ENCODE results near the gene PANK3.
"Not testable (repeated sequence)": the region's sequence is repeated elsewhere in the genome, so short reads cannot be mapped to it uniquely, and the experiment has no call there.

The PANK3 gene

GRCh38 chr5:168549554-168549953 lies 29.6 kb downstream of the PANK3 start:
- no peak for DNase-seq

- DNase-seq: no peak
Measured at GRCh38 chr5:168537176-168537575, 42.0 kb downstream of the PANK3 start.

- not testable (repeated sequence) for DNase-seq
Measured at GRCh38 chr5:168534351-168534750, 44.8 kb downstream of the PANK3 start.

GRCh38 chr5:168531987-168532864 lies 46.9 kb downstream of the PANK3 start:
- DNase-seq: no peak

GRCh38 chr5:168531191-168531590 lies 48.0 kb downstream of the PANK3 start:
- DNase-seq: no peak

GRCh38 chr5:168530621-168531150 lies 48.5 kb downstream of the PANK3 start:
- DNase-seq: no peak

- no peak for DNase-seq
Measured at GRCh38 chr5:168529374-168530234, 49.6 kb downstream of the PANK3 start.

GRCh38 chr5:168528521-168529373 lies 50.4 kb downstream of the PANK3 start, which contains the start of gene FBLL1:
TSS of gene FBLL1 (plus strand) at chr5:168529305. CDS start at chr5:168529505, 200 bp downstream.
- DNase-seq: no peak

GRCh38 chr5:168527756-168528295 lies 51.3 kb downstream of the PANK3 start:
- no peak for DNase-seq

- no peak for DNase-seq
Measured at GRCh38 chr5:168525856-168526255, 53.3 kb downstream of the PANK3 start.

GRCh38 chr5:168513861-168514428 lies 65.2 kb downstream of the PANK3 start:
- DNase-seq: no peak

- DNase-seq: no peak
Measured at GRCh38 chr5:168502563-168503237, 76.5 kb downstream of the PANK3 start.
